ENCODE measurements around the gene POU1F1. TPM values are rescaled to one million over a fixed set of nuclear protein-coding genes. Genes with fewer than 3 reads are reported as not detected.

Gene POU1F1
- total and polyA plus RNA-seq, 2 of the 8 experiments (the other 6 are each of a cell fraction or from before 2014, with no cell fraction given), result not detected

Small RNA genes within 50 kb of the gene (microRNA-seq; reads per million reads assigned to microRNA genes)
- 0 reads per million in 2 experiments for gene MIR4795 (ENCODE audit: borderline microRNAs expressed in 2 of 2, borderline number of aligned reads in 2 of 2, borderline replicate concordance in 1 of 2)

Small RNA genes within 50 kb of the gene (small RNA-seq; reads per million reads assigned to genes)
- gene MIR4795 (ENCODE audit: insufficient read depth), result not detected

Other genes with a start within 250 kb of the POU1F1 start
- 49.3 and 56.5 TPM in 2 replicates for gene CHMP2B, start 49.3 kb downstream of the POU1F1 start, total RNA-seq (2021; fragmentation: NEBNext Ultra II Directional; extraction: Animal tissue kit (Norgen Biotek cat#: 25700))
- 14.0 and 16.1 TPM in 2 replicates for gene CHMP2B, start 49.3 kb downstream of the POU1F1 start, polyA plus RNA-seq (2011; rRNA removed)